Endodermal cell (in vitro differentiated cells): ENCODE measurements around the gene JMJD1C. TPM values are rescaled to one million over a fixed set of nuclear protein-coding genes. Genes with fewer than 3 reads are reported as not detected.

Experiments
- DNase-seq: peaks from one replicate; pipeline ENCODE4 v3.0.0-alpha.2; 2017
- H3K27ac ChIP-seq: 2 replicates; pipeline ENCODE4 v1.5.1; 2013; ENCODE audit warnings: mild to moderate bottlenecking, low read depth, low read length, moderate library complexity
- H3K27me3 ChIP-seq: 2 replicates; pipeline ENCODE4 v1.6.1; 2013; ENCODE audit warnings: mild to moderate bottlenecking, low read length, moderate library complexity; ENCODE audit not compliant: insufficient read depth, control insufficient read depth, poor library complexity, severe bottlenecking
- H3K36me3 ChIP-seq: 2 replicates; pipeline ENCODE4 v1.7.0; 2013; ENCODE audit warnings: mild to moderate bottlenecking, low read length, moderate library complexity; ENCODE audit not compliant: control insufficient read depth, insufficient read depth
- H3K4me1 ChIP-seq: one replicate; pipeline ENCODE4 v1.7.0; 2013; ENCODE audit warnings: low read length; ENCODE audit not compliant: control insufficient read depth, insufficient read depth
- H3K4me3 ChIP-seq: 2 replicates; pipeline ENCODE4 v1.5.1; 2013; ENCODE audit warnings: mild to moderate bottlenecking, low read length, moderate library complexity
- H3K9ac ChIP-seq: 2 replicates; pipeline ENCODE4 v1.6.1; 2013; ENCODE audit warnings: mild to moderate bottlenecking, low read length, moderate library complexity; ENCODE audit not compliant: poor library complexity, severe bottlenecking; ENCODE audit errors: extremely low read depth
- H3K9me3 ChIP-seq: 2 replicates; pipeline ENCODE4 v1.6.1; 2013; ENCODE audit warnings: mild to moderate bottlenecking, low read length, moderate library complexity; ENCODE audit not compliant: control insufficient read depth
- H3K27ac Mint-ChIP-seq: 2 replicates; pipeline ENCODE4 v1.8.0; 2020; ENCODE audit warnings: mixed read lengths
- H3K27me3 Mint-ChIP-seq: 2 replicates; pipeline ENCODE4 v1.8.0; 2021; ENCODE audit warnings: mild to moderate bottlenecking, mixed read lengths; ENCODE audit not compliant: insufficient read depth
- H3K36me3 Mint-ChIP-seq: 2 replicates; pipeline ENCODE4 v1.8.0; 2020; ENCODE audit warnings: low read depth, mixed read lengths
- H3K4me1 Mint-ChIP-seq: 2 replicates; pipeline ENCODE4 v1.8.0; 2020; ENCODE audit warnings: mixed read lengths
- H3K4me3 Mint-ChIP-seq: 2 replicates; pipeline ENCODE4 v1.8.0; 2020; ENCODE audit warnings: mild to moderate bottlenecking, moderate library complexity, mixed read lengths
- H3K9me3 Mint-ChIP-seq: 2 replicates; pipeline ENCODE4 v1.8.0; 2020; ENCODE audit warnings: mild to moderate bottlenecking, mixed read lengths
- WGBS, 2 experiments: methylation state at CpG; one replicate each; pipeline versions ENCODE4 v1.1.5 to v1.1.7; 2013; ENCODE audit warnings: missing lambda C conversion rate in 2 of 2, mixed read lengths in 1 of 2; ENCODE audit not compliant: insufficient coverage in 1 of 2, insufficient read length in 1 of 2; 5-methylcytosine and 5-hydroxymethylcytosine counted together
- total RNA-seq, 2 donors: library from RNA; stranded (reverse); fragmentation: NEBNext Ultra II Directional in 1 of 2; extraction: Animal tissue kit (Norgen Biotek cat#: 25700) in 1 of 2; gene quantifications; 2 replicates in 1 of 2; 3 replicates in 1 of 2; pipeline ENCODE4 v1.2.1, GENCODE V29; 2021
- TF ChIP-seq, protein P1 (sequence below): fragments of 200-600 bp; sonication (generic); conservative IDR thresholded peaks from 2 replicates; pipeline ENCODE4 v1.5.0; 2021; ENCODE audit warnings: antibody characterized with exemption, mild to moderate bottlenecking

The JMJD1C gene
- total RNA-seq, 2 donors from 2014 or later, result 91.3 to 114 TPM

DNA sequence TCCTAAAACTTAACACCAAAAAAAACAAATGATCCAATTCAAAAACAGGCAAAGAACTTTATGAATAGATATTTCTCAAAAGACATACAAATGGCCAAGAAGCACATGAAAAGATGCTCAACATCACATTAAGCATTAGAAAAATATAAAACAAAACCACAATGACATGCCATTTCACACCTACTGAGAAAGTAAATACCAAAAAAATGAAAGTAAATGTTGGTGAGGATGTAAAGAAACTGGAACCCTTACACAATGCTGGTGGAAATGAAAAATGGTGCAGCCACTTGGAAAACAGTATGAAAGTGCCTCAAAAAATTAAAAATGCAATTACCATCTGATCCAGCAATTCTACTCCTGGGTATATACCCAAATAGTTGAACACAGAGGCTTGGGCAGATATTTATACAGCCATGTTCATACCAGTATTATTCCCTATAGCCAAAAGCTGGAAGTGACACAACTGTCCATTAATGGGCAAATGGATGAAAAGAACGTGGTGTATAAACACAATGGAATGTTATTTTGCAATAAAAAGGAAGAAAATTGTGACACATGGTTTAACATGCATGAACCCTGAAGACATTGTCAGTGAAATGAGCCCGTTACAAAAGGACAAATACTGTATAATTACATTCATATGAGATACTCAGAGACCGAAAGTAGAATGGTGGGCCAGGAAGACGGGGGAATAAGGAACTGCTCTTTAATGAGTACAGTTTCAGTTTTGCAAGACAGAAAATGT, 89.0 kb downstream of the JMJD1C start:
- peaks cover 19% of the 10 kb centered on the region for H3K36me3 Mint-ChIP-seq
- H3K4me1 Mint-ChIP-seq, result peaks cover 2% of the 10 kb centered on the region
- 95 to 100% methylated on average over 3 to 4 of the region's 4 CpGs for WGBS, 2 experiments

GRCh38 chr10:63375859-63376258, 89.9 kb downstream of the JMJD1C start:
- no peaks in the 10 kb centered on the region for H3K4me1 ChIP-seq
- no peak overlapping the region for H3K27ac ChIP-seq
- TF ChIP-seq, protein P1, sequence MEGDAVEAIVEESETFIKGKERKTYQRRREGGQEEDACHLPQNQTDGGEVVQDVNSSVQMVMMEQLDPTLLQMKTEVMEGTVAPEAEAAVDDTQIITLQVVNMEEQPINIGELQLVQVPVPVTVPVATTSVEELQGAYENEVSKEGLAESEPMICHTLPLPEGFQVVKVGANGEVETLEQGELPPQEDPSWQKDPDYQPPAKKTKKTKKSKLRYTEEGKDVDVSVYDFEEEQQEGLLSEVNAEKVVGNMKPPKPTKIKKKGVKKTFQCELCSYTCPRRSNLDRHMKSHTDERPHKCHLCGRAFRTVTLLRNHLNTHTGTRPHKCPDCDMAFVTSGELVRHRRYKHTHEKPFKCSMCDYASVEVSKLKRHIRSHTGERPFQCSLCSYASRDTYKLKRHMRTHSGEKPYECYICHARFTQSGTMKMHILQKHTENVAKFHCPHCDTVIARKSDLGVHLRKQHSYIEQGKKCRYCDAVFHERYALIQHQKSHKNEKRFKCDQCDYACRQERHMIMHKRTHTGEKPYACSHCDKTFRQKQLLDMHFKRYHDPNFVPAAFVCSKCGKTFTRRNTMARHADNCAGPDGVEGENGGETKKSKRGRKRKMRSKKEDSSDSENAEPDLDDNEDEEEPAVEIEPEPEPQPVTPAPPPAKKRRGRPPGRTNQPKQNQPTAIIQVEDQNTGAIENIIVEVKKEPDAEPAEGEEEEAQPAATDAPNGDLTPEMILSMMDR, result no peak
- no peaks in the 10 kb centered on the region for H3K9me3 Mint-ChIP-seq
- H3K4me3 ChIP-seq, result no peak overlapping the region
- H3K36me3 Mint-ChIP-seq, result peaks cover 19% of the 10 kb centered on the region
- H3K27me3 ChIP-seq, result no peaks in the 10 kb centered on the region
- H3K36me3 ChIP-seq, result peaks cover 43% of the 10 kb centered on the region
- no peaks in the 10 kb centered on the region for H3K27me3 Mint-ChIP-seq
- H3K27ac Mint-ChIP-seq, result no peak overlapping the region
- no peak overlapping the region for H3K4me3 Mint-ChIP-seq
- WGBS, 2 experiments, result 89% methylated on average over 2 of the region's 2 CpGs; no CpG with 5 or more reads in 1 of the 2 experiments
- H3K9ac ChIP-seq, result no peak overlapping the region
- H3K4me1 Mint-ChIP-seq, result peaks cover 2% of the 10 kb centered on the region
- no peak for DNase-seq
- H3K9me3 ChIP-seq, result no peaks in the 10 kb centered on the region

More for the DNA sequence above, 89.0 kb downstream of the JMJD1C start:
- no peak for DNase-seq
- H3K9ac ChIP-seq, result no peak overlapping the region
- Mint-ChIP-seq H3K27ac (no peak overlapping the region), H3K27me3 (no peaks in the 10 kb centered on the region), H3K9me3 (no peaks in the 10 kb centered on the region), H3K4me3 (no peak overlapping the region)
- no peaks in the 10 kb centered on the region for H3K9me3 ChIP-seq
- no peaks in the 10 kb centered on the region for H3K4me1 ChIP-seq
- H3K27ac ChIP-seq, result no peak overlapping the region
- H3K36me3 ChIP-seq, result peaks cover 43% of the 10 kb centered on the region
- no peak overlapping the region for H3K4me3 ChIP-seq
- no peaks in the 10 kb centered on the region for H3K27me3 ChIP-seq
- TF ChIP-seq, protein P1, result no peak

- H3K4me1 ChIP-seq, result no peaks in the 10 kb centered on the region
- no peak overlapping the region for H3K27ac ChIP-seq
- DNase-seq, result no peak
- H3K27me3 ChIP-seq, result no peaks in the 10 kb centered on the region
- H3K36me3 Mint-ChIP-seq, result peaks cover 15% of the 10 kb centered on the region
- 83 to 100% methylated on average over 2 to 5 of the region's 5 CpGs for WGBS, 2 experiments
- no peaks in the 10 kb centered on the region for H3K9me3 Mint-ChIP-seq
- H3K27ac Mint-ChIP-seq, result no peak overlapping the region
- no peaks in the 10 kb centered on the region for H3K9me3 ChIP-seq
- H3K27me3 Mint-ChIP-seq, result no peaks in the 10 kb centered on the region
- TF ChIP-seq, protein P1, result no peak
- H3K4me1 Mint-ChIP-seq, result peaks cover 2% of the 10 kb centered on the region
- peaks cover 39% of the 10 kb centered on the region for H3K36me3 ChIP-seq
- H3K4me3 Mint-ChIP-seq, result no peak overlapping the region
- H3K4me3 ChIP-seq, result no peak overlapping the region
- H3K9ac ChIP-seq, result no peak overlapping the region
Observed at GRCh38 chr10:63375458-63375857, 90.3 kb downstream of the JMJD1C start.
